Activated CD4-positive, alpha-beta T cell treated with anti-CD3 and anti-CD28 coated beads for 48 hours (primary cell): ENCODE data around the gene MAD1L1.
A peak's percentile ranks its signal among the peaks of the same experiment; 100 is the strongest.

Experiments
- DNase-seq: peaks from one replicate; pipeline ENCODE4 v3.0.0-alpha.2; 2020

Gene MAD1L1

GRCh38 chr7:2131341-2131740 lies 101.4 kb downstream of the MAD1L1 start:
- no peak for DNase-seq

- no peak for DNase-seq
Measured at GRCh38 chr7:2130096-2130375, 102.7 kb downstream of the MAD1L1 start.

GRCh38 chr7:2129323-2130095 lies 103.2 kb downstream of the MAD1L1 start:
- no peak for DNase-seq

DNA sequence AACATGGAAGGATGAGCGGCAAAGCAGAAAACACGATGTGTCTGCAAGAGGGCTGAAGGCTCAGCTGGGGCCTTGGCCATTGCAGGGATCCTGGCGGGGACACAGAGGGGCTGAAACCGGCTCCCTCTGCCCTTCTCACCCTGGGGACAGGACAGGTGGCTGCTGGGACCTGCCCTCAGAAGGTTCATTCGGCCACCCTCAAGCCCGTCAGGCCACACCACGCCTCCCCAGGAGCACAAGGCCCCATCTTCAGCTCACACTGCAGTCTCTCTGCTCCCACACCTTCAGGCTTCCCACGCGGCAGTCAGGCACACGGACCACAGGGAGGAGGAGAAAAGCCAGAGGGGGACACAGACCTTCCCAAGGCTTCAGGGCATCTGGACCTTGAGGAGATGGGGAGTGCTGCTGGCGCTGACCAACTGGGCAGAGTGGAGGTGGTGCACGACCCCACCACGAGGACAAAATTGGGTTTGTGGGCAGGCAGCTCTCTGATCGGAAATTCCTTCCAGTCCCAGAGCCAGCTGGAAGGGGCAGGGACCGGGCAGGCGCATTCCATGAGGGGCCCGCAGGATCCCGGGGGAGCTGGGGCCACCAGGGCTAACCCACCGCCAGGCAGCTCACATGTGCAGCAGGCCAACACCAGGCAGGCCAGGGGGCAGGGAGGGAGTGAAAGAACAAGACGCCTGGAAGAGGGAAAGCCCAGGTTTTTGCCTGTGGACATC lies 104.0 kb downstream of the MAD1L1 start:
- no peak for DNase-seq

GRCh38 chr7:2126621-2127020 lies 106.1 kb downstream of the MAD1L1 start:
- DNase-seq, result no peak

- DNase-seq, result no peak
Measured at GRCh38 chr7:2125931-2126330, 106.8 kb downstream of the MAD1L1 start.

GRCh38 chr7:2124604-2125345 lies 108.0 kb downstream of the MAD1L1 start:
- no peak for DNase-seq

DNA sequence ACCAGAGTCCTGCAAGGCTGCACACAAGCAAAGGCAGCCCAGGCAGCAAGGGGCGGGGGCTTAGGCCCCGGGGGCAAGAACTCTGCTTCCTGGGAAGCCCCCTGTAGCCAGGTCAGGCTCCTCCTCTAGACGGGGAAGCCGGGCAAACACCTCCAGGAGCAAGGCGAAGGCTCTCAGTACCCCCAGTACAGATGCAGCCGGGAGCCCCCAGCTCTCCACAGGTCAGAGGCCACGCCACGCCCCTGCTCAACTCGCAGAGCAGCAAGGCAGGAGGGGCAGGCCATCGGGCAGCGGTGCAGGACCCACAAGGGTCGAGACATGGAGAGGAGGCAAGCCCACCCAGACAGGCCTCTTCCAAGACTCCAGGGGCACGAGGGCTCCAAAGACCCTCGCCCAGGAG lies 108.8 kb downstream of the MAD1L1 start:
- DNase-seq, result no peak

GRCh38 chr7:2123360-2123759 lies 109.4 kb downstream of the MAD1L1 start:
- no peak for DNase-seq

- DNase-seq, result no peak
Measured at GRCh38 chr7:2122651-2123050, 110.1 kb downstream of the MAD1L1 start.

DNA sequence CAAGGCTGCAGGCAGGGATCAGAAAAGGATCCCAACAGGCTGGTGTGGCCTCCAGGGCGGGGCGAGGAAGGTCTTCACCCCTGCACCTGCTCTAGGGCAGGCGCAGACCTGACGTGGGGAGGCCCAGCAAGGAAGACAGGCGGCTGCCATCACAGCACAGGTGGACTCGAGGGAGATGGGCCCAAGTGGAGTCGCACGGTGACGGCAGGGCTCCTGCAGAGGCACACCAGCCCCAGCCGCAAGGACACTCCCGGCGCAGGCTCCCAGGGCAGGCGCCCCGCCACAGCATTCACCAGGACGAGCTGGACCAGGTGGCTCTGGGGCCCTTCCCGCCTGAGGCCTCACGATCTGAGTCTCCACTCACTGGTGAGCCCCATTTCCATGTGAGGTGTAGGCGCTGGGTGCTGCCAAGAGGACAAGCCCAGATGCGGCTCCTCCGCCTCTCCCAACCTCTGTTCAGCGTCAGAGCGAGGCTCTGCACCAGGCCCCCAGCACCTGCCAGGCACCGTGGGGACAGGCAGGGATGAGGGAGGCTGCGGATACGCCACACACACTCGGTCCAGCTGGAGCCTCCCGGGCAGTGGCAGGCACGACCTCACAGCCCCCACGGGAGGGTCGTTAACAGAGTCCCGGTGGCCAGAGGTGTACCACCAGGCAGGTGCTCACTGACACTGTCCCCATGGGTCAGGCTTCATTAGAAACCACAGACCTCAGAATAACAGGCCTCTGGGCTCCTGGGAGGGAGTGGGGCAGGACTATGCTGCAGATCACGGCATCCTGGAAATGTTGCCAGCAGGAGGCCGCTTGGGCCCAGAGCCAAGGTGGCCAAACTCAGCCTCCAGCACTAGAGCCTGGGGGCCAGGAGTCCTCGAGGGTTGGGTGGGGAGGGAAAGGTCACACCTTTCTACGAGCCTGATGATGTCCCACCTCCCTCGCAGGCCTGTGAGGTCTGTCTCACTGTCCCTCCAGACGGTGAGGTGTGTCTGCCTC lies 111.6 kb downstream of the MAD1L1 start:
- no peak for DNase-seq

GRCh38 chr7:2120251-2120660 lies 112.5 kb downstream of the MAD1L1 start:
- DNase-seq, result peak; percentile 43

GRCh38 chr7:2118630-2119190 lies 114.0 kb downstream of the MAD1L1 start:
- DNase-seq, result no peak

DNA sequence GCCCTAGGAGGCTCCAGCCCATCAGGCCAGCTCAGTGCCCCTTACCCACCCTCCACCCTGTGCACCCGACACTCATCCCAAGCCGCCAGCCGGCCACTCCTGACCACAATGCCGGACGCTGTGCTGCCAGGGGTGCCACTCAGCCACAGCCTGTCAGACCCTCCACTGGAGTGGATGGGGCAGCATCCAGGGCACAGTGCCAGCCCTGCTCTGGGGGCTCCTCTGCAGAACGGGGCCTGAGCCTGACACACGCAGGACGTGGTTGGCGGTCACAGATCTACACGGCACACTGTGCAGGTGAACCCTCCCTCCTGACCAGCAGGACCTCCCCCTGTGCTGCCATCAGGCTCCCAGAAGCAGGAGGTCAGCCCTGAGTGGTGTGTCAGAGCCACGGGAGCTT lies 114.7 kb downstream of the MAD1L1 start:
- DNase-seq, result no peak

GRCh38 chr7:2117646-2118045 lies 115.1 kb downstream of the MAD1L1 start:
- DNase-seq, result no peak

DNA sequence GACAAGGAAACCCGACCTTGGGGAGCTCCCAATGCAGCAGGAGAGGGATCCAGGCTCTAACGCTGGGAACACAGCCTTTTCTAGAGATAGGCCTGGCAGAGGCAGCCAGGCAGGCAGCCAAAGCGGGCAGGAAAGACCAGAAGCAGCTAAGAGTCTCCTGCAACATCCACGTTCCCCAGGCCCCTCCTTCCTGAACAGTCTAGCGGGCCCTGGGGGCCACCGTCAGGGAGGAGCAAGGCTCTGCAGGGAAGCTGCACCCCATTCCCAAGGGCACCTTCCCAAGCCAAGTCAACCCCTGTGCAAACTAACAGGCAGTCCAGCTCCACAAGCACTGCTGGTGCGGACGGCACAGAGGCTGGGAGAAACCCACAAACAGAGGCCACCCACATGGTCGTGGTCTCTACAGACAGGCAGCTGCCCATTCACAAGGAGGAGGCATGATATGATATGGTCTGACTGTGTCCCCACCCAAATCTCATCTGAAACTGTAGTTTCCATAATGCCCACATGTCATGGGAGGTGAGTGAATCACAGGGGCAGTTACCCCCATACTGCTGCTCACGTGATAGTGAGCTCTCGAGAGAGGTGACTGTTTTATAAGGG lies 115.7 kb downstream of the MAD1L1 start:
- DNase-seq, result no peak

DNA sequence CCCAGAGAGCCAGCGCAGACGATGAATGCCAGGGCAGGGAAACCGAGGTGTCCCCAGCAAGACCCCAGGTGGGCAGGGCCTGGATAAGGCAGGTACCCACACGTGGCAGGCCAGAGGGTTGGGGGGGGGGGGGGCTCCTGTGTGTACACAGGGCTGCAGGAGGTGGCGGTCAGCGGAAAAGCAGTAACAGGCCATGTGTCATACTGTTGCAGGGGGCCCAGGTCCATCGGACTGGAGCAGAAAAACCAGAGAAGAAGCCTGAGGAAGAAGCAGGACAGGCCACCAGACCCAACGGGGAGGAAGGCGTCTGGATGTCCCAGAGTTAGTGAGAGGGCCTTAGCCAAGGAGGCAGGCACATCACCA lies 116.3 kb downstream of the MAD1L1 start:
- no peak for DNase-seq

- no peak for DNase-seq
Measured at GRCh38 chr7:2115760-2116447, 116.8 kb downstream of the MAD1L1 start.

- DNase-seq, result no peak
Measured at GRCh38 chr7:2114926-2115759, 117.6 kb downstream of the MAD1L1 start.

DNA sequence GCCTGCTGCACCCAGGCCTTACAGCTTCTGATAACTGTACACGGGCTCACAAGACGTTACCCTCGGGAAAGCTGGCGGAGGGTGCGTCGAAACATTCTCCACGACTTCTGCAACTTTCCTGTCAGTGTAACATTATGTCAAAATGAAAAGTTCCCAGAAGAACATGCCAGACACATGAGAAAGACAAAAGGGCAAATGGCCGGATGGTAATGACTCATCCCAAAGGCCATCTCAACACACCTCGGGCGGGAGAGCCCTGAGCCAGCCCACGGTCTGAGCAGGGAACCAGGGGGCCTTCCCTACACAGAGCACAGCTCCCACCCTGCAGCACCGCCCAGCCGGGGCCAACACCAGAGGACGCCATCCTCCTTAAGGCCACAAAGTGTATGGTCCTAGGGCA lies 118.7 kb downstream of the MAD1L1 start:
- DNase-seq, result no peak
